SK-N-SH (cell line): ENCODE data around the gene LLGL2. TPM values are rescaled to one million over a fixed set of nuclear protein-coding genes. Genes with fewer than 3 reads are reported as not detected.

ENCODE experiments used
- CTCF ChIA-PET: fragments of 300-600, 350-600 bp; formaldehyde crosslinking; extraction: SDS; loops from one replicate; lab custom pipeline; 2021; lab: Yijun Ruan, JAX
- POLR2A ChIA-PET: fragments of 350-600 bp; sonication (Branson Sonifier 250); formaldehyde crosslinking; extraction: SDS; loops from one replicate; lab custom pipeline; 2020; ENCODE audit warnings: antibody characterized with exemption, inconsistent platforms; lab: Yijun Ruan, JAX
- DNase-seq: peaks from one replicate; pipeline ENCODE4 v3.0.0; 2012
- H2AFZ ChIP-seq: fragments of 200-600 bp; sonication (generic); 2 replicates; pipeline ENCODE4 v1.8.1; 2016; ENCODE audit warnings: antibody characterized with exemption, mild to moderate bottlenecking, low read depth
- H3F3A ChIP-seq: fragments of 200-600 bp; sonication (generic); replicated peaks from 2 replicates; pipeline ENCODE3; 2016; ENCODE audit warnings: antibody characterized with exemption, mild to moderate bottlenecking; ENCODE audit not compliant: insufficient read depth
- H3K27ac ChIP-seq, 2 experiments: fragments of 200-500 bp in 1 of 2; fragments of 200-600 bp in 1 of 2; sonication (Bioruptor generic) in 1 of 2; sonication (generic), shearing (Covaris generic) in 1 of 2; 2 replicates each; pipeline versions ENCODE4 v1.5.1 to v1.6.1; 2014 to 2016; ENCODE audit warnings: low read depth in 2 of 2, inconsistent platforms in 1 of 2, low read length in 1 of 2, mild to moderate bottlenecking in 1 of 2, mixed read lengths in 1 of 2
- H3K27me3 ChIP-seq: fragments of 200-600 bp; sonication (generic), shearing (Covaris generic); 2 replicates; pipeline ENCODE4 v1.6.1; 2016; ENCODE audit warnings: mixed run types; ENCODE audit not compliant: insufficient read depth
- H3K36me3 ChIP-seq, 2 experiments: fragments of 200-500 bp in 1 of 2; fragments of 200-600 bp in 1 of 2; sonication (Bioruptor generic) in 1 of 2; sonication (generic) in 1 of 2; replicated peaks in 1 of 2; 2 replicates each; pipeline versions ENCODE3 to v1.5.1; 2014 to 2016; ENCODE audit warnings: low read length in 1 of 2, mild to moderate bottlenecking in 1 of 2; ENCODE audit not compliant: insufficient read depth in 2 of 2, control insufficient read depth in 1 of 2
- H3K4me1 ChIP-seq, 2 experiments: fragments of 200-500 bp in 1 of 2; fragments of 200-600 bp in 1 of 2; sonication (Bioruptor generic) in 1 of 2; sonication (generic), shearing (Covaris generic) in 1 of 2; 2 replicates each; pipeline versions ENCODE4 v1.5.1 to v1.6.1; 2014 to 2016; ENCODE audit warnings: low read depth in 1 of 2, low read length in 1 of 2, mixed run types in 1 of 2; ENCODE audit not compliant: insufficient read depth in 2 of 2, control insufficient read depth in 1 of 2
- H3K4me2 ChIP-seq: fragments of 200-600 bp; sonication (generic), shearing (Covaris generic); 2 replicates; pipeline ENCODE4 v1.6.1; 2017; ENCODE audit warnings: mixed run types
- H3K4me3 ChIP-seq, 2 experiments: fragments of 200-500 bp in 1 of 2; fragments of 200-600 bp in 1 of 2; sonication (Bioruptor generic) in 1 of 2; sonication (generic), shearing (Covaris generic) in 1 of 2; 2 replicates each; pipeline versions ENCODE4 v1.5.1 to v1.8.1; 2014 to 2016; ENCODE audit warnings: low read depth in 2 of 2, inconsistent platforms in 1 of 2, low read length in 1 of 2, mild to moderate bottlenecking in 1 of 2, mixed read lengths in 1 of 2, moderate library complexity in 1 of 2
- H3K79me2 ChIP-seq: fragments of 200-600 bp; sonication (generic); 2 replicates; pipeline ENCODE4 v1.8.1; 2017; ENCODE audit warnings: mild to moderate bottlenecking; ENCODE audit not compliant: insufficient read depth
- H3K9ac ChIP-seq: fragments of 200-600 bp; sonication (generic); 2 replicates; pipeline ENCODE4 v1.6.1; 2017; ENCODE audit warnings: mixed run types
- H3K9me2 ChIP-seq: fragments of 200-600 bp; sonication (generic); 2 replicates; pipeline ENCODE4 v1.6.1; 2017; ENCODE audit warnings: mixed run types
- H3K9me3 ChIP-seq: fragments of 200-600 bp; sonication (generic); 2 replicates; pipeline ENCODE4 v1.6.1; 2017; ENCODE audit warnings: mixed run types, mild to moderate bottlenecking, moderate library complexity
- H4K20me1 ChIP-seq: fragments of 200-600 bp; sonication (generic); 2 replicates; pipeline ENCODE4 v1.6.1; 2017; ENCODE audit warnings: mild to moderate bottlenecking, mixed run types; ENCODE audit not compliant: insufficient read depth
- EZH2phosphoT487 ChIP-seq: fragments of 200-600 bp; sonication (generic); IDR thresholded peaks from 2 replicates; pipeline ENCODE4 v1.6.1; 2017; ENCODE audit warnings: low read depth, mixed run types, mild to moderate bottlenecking, antibody characterized with exemption, moderate library complexity, borderline replicate concordance
- FOSL2 ChIP-seq: IDR thresholded peaks from 2 replicates; pipeline ENCODE4 v1.4.0; 2012; ENCODE audit warnings: low read depth, mild to moderate bottlenecking, moderate library complexity, borderline replicate concordance
- GATA2 ChIP-seq: sonication (generic); formaldehyde crosslinking; IDR thresholded peaks from 2 replicates; pipeline ENCODE4 v1.5.0; 2020; ENCODE audit warnings: mild to moderate bottlenecking, missing genetic modification reagents
- NRF1 ChIP-seq: IDR thresholded peaks from 2 replicates; pipeline ENCODE4 v1.6.1; 2012; ENCODE audit warnings: low read depth, mild to moderate bottlenecking, low read length
- RFX5 ChIP-seq: IDR thresholded peaks from 2 replicates; pipeline ENCODE4 v1.6.1; 2012; ENCODE audit warnings: mild to moderate bottlenecking, improper control_type of control experiment, low read length
- RXRA ChIP-seq: IDR thresholded peaks from 2 replicates; pipeline ENCODE4 v1.4.0; 2012; ENCODE audit warnings: low read depth, mild to moderate bottlenecking, borderline replicate concordance
- SIN3A ChIP-seq: IDR thresholded peaks from 2 replicates; pipeline ENCODE4 v1.6.1; 2012; ENCODE audit warnings: low read depth, mild to moderate bottlenecking, low read length, moderate library complexity, borderline replicate concordance
- SMC3 ChIP-seq: IDR thresholded peaks from 2 replicates; pipeline ENCODE4 v1.6.1; 2012; ENCODE audit warnings: low read depth, low read length, improper control_type of control experiment
- TAF1 ChIP-seq: IDR thresholded peaks from 2 replicates; pipeline ENCODE4 v1.6.1; 2012; ENCODE audit warnings: low read depth, mild to moderate bottlenecking, low read length, moderate library complexity, borderline replicate concordance
- WGBS: methylation state at CpG from one replicate; pipeline ENCODE4 v1.1.6; 2017; ENCODE audit warnings: low lambda C conversion rate; 5-methylcytosine and 5-hydroxymethylcytosine counted together
- polyA plus RNA-seq, 3 experiments: library from polyadenylated mRNA; depleted of rRNA; stranded (reverse); fragments of >200 nt; gene quantifications; 2 replicates each; pipeline ENCODE4 v1.2.3, GENCODE V29; 2012
- TF ChIP-seq, protein P1 (sequence below): IDR thresholded peaks from 2 replicates; pipeline ENCODE4 v1.4.0; 2012; ENCODE audit warnings: low read depth
- TF ChIP-seq, protein P2 (sequence below): IDR thresholded peaks from 2 replicates; pipeline ENCODE4; 2012
- TF ChIP-seq, protein P3 (sequence below): IDR thresholded peaks from 2 replicates; pipeline ENCODE4 v1.6.1; 2012; ENCODE audit warnings: mild to moderate bottlenecking, low read depth, low read length, moderate library complexity
- TF ChIP-seq, protein P4 (sequence below): fragments of 200-600 bp; sonication (generic); IDR thresholded peaks from 2 replicates; pipeline ENCODE4 v1.6.1; 2017; ENCODE audit warnings: antibody characterized with exemption, mild to moderate bottlenecking, moderate library complexity
- TF ChIP-seq, protein P5 (sequence below): fragments of 150-350 bp; IDR thresholded peaks from 2 replicates; pipeline ENCODE4 v1.6.1; 2016; ENCODE audit warnings: mild to moderate bottlenecking, low read depth, low read length
- TF ChIP-seq, protein P6 (sequence below): IDR thresholded peaks from 2 replicates; pipeline ENCODE4 v1.4.0; 2012; ENCODE audit warnings: low read depth, borderline replicate concordance

The LLGL2 gene
- polyA plus RNA-seq, 1 of the 3 experiments (the other 2 are of a cell fraction), result 6.7 TPM

DNA sequence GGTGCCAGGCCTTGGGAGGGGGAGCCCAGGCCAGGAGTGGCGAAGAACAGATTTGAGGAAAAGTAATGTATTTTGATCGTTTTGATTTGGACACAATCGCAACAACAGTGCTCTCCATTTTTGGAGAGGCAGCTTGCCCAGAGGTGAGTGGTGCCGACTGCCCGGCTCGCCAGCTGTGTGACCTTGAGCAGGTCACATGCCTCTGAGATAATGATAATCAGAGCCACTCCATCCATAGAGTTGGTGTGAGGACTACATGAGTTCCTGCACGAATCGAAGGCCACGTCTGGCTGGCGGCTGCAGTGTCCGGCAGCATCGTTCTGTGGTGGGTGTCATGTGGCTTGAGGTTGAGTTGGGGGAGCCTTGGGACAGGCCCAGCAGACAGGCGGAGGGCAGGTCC is 20.7 kb downstream of the LLGL2 start:
- Histone ChIP-seq H3K36me3 (no peaks in the 10 kb centered on the region), H3K27ac (no peak overlapping the region), H3K79me2 (no peaks in the 10 kb centered on the region), H3K9ac (no peak overlapping the region), H3K4me3 (no peak overlapping the region), H3K9me2 (no peaks in the 10 kb centered on the region), H3F3A (no peaks in the 10 kb centered on the region), H3K27me3 (no peaks in the 10 kb centered on the region), H3K4me1 (peaks cover 0 to under 1% of the 10 kb centered on the region in 2 experiments; a peak in 1 of 4 replicates), H3K4me2 (no peak overlapping the region), H2AFZ (no peak overlapping the region), H4K20me1 (no peaks in the 10 kb centered on the region), H3K9me3 (no peaks in the 10 kb centered on the region)
- TF ChIP-seq EZH2phosphoT487 (no peak), SMC3 (no peak), GATA2 (no peak), RXRA (no peak), FOSL2 (no peak), RFX5 (no peak), NRF1 (no peak), TAF1 (no peak), SIN3A (no peak)
- TF ChIP-seq, protein P1, sequence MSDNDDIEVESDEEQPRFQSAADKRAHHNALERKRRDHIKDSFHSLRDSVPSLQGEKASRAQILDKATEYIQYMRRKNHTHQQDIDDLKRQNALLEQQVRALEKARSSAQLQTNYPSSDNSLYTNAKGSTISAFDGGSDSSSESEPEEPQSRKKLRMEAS, result no peak
- TF ChIP-seq, protein P2, sequence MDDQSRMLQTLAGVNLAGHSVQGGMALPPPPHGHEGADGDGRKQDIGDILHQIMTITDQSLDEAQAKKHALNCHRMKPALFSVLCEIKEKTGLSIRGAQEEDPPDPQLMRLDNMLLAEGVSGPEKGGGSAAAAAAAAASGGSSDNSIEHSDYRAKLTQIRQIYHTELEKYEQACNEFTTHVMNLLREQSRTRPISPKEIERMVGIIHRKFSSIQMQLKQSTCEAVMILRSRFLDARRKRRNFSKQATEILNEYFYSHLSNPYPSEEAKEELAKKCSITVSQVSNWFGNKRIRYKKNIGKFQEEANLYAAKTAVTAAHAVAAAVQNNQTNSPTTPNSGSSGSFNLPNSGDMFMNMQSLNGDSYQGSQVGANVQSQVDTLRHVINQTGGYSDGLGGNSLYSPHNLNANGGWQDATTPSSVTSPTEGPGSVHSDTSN, result no peak
- TF ChIP-seq, protein P3, sequence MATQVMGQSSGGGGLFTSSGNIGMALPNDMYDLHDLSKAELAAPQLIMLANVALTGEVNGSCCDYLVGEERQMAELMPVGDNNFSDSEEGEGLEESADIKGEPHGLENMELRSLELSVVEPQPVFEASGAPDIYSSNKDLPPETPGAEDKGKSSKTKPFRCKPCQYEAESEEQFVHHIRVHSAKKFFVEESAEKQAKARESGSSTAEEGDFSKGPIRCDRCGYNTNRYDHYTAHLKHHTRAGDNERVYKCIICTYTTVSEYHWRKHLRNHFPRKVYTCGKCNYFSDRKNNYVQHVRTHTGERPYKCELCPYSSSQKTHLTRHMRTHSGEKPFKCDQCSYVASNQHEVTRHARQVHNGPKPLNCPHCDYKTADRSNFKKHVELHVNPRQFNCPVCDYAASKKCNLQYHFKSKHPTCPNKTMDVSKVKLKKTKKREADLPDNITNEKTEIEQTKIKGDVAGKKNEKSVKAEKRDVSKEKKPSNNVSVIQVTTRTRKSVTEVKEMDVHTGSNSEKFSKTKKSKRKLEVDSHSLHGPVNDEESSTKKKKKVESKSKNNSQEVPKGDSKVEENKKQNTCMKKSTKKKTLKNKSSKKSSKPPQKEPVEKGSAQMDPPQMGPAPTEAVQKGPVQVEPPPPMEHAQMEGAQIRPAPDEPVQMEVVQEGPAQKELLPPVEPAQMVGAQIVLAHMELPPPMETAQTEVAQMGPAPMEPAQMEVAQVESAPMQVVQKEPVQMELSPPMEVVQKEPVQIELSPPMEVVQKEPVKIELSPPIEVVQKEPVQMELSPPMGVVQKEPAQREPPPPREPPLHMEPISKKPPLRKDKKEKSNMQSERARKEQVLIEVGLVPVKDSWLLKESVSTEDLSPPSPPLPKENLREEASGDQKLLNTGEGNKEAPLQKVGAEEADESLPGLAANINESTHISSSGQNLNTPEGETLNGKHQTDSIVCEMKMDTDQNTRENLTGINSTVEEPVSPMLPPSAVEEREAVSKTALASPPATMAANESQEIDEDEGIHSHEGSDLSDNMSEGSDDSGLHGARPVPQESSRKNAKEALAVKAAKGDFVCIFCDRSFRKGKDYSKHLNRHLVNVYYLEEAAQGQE, result no peak
- TF ChIP-seq, protein P4, sequence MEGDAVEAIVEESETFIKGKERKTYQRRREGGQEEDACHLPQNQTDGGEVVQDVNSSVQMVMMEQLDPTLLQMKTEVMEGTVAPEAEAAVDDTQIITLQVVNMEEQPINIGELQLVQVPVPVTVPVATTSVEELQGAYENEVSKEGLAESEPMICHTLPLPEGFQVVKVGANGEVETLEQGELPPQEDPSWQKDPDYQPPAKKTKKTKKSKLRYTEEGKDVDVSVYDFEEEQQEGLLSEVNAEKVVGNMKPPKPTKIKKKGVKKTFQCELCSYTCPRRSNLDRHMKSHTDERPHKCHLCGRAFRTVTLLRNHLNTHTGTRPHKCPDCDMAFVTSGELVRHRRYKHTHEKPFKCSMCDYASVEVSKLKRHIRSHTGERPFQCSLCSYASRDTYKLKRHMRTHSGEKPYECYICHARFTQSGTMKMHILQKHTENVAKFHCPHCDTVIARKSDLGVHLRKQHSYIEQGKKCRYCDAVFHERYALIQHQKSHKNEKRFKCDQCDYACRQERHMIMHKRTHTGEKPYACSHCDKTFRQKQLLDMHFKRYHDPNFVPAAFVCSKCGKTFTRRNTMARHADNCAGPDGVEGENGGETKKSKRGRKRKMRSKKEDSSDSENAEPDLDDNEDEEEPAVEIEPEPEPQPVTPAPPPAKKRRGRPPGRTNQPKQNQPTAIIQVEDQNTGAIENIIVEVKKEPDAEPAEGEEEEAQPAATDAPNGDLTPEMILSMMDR, result no peak
- TF ChIP-seq, protein P5, sequence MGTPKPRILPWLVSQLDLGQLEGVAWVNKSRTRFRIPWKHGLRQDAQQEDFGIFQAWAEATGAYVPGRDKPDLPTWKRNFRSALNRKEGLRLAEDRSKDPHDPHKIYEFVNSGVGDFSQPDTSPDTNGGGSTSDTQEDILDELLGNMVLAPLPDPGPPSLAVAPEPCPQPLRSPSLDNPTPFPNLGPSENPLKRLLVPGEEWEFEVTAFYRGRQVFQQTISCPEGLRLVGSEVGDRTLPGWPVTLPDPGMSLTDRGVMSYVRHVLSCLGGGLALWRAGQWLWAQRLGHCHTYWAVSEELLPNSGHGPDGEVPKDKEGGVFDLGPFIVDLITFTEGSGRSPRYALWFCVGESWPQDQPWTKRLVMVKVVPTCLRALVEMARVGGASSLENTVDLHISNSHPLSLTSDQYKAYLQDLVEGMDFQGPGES, result no peak
- TF ChIP-seq, protein P6, sequence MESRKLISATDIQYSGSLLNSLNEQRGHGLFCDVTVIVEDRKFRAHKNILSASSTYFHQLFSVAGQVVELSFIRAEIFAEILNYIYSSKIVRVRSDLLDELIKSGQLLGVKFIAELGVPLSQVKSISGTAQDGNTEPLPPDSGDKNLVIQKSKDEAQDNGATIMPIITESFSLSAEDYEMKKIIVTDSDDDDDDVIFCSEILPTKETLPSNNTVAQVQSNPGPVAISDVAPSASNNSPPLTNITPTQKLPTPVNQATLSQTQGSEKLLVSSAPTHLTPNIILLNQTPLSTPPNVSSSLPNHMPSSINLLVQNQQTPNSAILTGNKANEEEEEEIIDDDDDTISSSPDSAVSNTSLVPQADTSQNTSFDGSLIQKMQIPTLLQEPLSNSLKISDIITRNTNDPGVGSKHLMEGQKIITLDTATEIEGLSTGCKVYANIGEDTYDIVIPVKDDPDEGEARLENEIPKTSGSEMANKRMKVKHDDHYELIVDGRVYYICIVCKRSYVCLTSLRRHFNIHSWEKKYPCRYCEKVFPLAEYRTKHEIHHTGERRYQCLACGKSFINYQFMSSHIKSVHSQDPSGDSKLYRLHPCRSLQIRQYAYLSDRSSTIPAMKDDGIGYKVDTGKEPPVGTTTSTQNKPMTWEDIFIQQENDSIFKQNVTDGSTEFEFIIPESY, result no peak
- no peak for DNase-seq
- POLR2A ChIA-PET, result no interaction called here
- WGBS, result 87% methylated on average over 13 of the region's 13 CpGs
- CTCF ChIA-PET, result no interaction called here
